ENCODE data around the gene TNS1.

- no peak for TF ChIP-seq EZH2 (optimal IDR thresholded peaks at IDR 0.05; ENCODE audit: low read depth, low read length)
- TF ChIP-seq CTCF (IDR thresholded peaks at IDR 0.05; ENCODE audit: low read length): peak; percentile 68
- no peak for TF ChIP-seq EZH2phosphoT487 (IDR thresholded peaks at IDR 0.05; ENCODE audit: low read length)
Measured at GRCh38 chr2:217899231-217900009, 103.4 kb downstream of the TNS1 start.

Measured in MM.1S (cell line).